Activated T-cell treated with anti-CD3 and anti-CD28 coated beads, Interleukin-2, amount 50 U/mL, for 1 hour (primary cell): ENCODE results near the gene ACAP1.
"Not testable (repeated sequence)": the region's sequence is repeated elsewhere in the genome, so short reads cannot be mapped to it uniquely, and the experiment has no call there.

ENCODE experiments used
- DNase-seq: peaks from one replicate; pipeline ENCODE4 v3.0.0-alpha.2; 2020

The ACAP1 gene

DNA sequence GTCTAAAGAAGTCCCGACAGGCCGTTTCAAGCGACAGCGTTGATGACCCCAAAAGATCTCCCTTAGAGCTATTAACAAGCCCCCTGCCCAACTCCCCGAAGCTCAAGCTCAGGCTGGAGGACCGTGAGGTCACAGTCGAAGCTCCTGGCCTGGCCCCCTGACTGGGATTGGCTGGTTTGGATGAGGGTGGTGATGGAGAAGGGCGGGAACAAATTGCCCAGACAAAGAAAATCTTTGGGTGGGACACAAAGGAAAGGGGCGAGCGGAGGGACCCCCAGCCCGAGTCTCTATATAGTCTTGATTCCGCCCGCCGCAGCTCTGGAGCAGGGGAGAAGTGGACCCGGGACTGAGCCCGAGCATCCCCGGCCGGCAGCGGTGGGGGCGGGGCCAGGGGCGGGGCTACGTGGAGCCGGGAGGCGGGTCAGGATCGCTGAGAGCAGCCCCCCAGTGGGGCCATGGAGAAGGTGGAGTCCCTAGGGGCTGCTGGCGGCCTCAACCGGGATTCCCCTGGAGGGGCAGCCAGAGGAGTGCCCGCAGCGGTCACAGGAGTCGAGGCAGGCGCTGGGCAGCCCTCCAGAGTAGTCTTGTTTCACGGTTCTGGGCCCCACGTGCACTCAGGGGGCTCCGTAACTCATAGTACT lies 6.2 kb upstream of the ACAP1 start:
- DNase-seq = peak; percentile 80

DNA sequence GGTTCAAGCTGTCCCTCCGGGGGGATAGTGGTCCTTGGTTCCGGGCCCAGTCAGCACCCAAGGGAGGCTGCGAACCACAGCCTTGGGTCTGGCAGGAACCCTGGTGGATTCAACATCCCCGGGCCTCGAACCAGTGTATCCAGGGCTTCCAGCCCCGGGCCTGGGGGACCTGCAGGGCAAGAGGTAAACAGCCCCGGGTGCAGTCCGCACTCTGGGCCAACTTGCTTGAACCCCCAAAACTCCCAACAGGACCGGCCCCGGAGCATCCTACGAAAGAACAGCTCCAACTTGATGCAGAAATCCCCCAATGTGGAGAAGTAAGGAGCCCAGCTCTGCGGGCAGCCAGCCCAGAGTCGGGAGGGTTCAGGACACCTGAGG lies 5.7 kb upstream of the ACAP1 start:
- DNase-seq = no peak

DNA sequence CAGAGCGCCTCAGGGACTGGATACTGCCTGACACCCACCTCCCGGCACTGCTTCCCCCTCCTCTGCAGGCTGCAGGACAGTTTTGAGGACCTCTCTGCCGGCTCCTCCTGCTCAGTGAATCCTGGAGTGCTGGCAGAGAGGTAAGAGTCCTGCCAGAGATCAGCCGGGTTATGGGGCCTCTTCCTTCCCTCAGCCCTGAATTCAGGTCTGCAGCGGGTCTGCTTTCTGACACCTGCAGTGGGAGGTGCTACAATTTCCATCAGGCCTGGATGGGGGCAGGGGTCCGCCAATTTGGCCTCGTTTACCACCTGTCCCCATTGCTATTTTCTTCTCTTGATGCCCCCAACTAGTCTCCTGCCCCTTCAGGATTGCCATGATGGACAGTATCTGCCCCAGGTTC lies 4.2 kb upstream of the ACAP1 start:
- no peak for DNase-seq

DNA sequence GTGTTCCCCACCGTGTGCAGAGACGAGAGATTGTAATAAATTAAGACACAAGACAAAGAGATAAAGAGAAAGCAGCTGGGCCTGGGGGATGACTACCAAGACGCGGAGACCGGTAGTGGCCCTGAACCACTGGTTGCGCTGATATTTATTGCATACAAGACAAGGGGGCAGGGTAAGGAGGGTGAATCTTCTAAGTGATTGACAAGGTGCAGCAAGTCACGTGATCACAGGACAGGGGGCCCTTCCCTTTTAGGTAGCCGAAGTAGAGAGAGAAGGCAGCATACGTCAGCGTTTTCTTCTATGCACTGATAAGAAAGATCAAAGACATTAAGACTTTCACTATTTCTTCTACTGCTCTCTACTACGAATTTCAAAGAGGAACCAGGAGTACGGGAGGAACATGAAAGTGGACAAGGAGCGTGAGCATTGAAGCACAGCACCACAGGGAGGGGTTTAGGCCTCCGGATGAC lies 3.7 kb upstream of the ACAP1 start:
- DNase-seq = not testable (repeated sequence)

DNA sequence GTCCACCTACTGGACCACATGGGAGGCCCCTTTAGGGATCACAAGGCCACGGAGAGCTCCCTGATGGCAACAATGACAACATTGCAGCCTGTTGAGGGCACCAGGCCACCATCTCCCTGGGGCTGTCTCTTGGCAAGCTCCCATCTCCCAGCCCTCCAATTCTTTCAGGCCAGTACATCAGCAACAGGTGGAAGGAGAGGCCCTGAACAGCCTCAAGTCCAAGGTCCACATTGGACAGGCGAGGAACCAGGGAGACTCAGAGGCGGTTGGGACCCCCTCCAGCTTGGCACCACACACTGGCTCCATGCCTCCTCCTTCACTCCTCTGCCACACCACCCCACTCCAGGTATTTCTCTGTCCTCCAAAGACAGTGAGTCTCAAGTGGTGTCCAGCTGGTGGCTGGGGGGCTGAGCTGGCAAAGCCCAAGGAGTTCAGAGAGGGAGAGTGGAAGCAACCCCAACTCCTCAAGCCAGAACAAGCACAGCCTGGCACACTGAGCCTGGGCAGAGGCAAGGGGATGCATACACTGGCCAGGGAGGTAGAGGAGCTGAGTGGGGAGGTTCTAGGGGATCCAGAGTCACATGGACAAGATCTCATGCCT lies 1.3 kb upstream of the ACAP1 start:
- DNase-seq = no peak

DNA sequence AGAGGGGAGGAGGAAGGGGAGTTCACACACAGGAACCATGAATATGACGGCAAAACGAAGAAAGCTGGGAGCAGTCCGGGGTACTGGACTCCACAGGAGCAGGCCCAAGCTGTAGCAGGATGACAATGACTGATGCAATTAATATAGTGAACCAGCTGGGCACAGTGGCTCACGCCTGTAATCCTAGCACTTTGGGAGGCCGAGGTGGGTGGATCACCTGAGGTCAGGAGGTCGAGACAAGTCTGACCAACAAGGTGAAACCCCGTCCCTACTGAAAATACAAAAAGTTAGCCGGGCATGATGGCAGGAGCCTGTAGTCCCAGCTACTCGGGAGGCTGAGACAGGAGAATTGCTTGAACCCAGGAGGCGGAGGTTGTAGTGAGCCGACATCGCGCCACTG lies 564 bp upstream of the ACAP1 start:
- DNase-seq = not testable (repeated sequence)

DNA sequence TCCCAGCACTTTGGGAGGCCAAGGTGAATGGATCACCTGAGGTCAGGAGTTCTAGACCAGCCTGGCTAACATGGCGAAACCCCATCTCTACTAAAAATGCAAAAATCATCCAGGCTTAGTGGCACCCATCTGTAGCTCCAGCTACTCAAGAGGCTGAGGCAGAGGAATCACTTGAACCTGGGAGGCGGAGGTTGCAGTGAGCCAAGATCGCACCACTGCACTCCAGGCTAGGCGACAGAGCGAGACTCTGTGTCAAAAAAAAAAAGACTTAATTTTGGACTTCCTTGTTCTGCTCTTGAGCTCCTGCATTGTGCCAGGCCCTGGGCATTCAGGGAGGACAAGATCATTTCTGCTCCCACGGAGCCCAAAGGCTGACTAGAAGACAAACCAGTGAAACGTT lies 1.3 kb downstream of the ACAP1 start:
- not testable (repeated sequence) for DNase-seq

DNA sequence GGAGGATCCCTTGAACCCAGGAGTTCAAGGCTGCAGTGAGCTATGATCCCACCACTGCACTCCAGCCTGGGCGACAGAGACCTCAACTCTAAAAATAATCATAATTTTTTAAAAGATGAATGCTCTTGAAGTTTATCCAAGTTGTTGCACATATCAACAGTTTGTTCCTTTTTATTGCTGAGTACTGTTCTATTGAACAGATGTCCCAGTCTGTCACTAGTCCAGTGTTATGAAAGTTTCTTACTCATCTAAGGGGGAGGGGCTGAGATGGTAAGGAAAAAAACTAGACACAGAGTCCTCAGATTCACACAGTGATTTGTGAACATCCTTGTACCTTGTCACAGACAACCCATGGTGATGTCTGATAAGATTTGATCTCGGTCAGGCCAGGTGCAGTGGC lies 3.9 kb downstream of the ACAP1 start:
- DNase-seq = no peak

DNA sequence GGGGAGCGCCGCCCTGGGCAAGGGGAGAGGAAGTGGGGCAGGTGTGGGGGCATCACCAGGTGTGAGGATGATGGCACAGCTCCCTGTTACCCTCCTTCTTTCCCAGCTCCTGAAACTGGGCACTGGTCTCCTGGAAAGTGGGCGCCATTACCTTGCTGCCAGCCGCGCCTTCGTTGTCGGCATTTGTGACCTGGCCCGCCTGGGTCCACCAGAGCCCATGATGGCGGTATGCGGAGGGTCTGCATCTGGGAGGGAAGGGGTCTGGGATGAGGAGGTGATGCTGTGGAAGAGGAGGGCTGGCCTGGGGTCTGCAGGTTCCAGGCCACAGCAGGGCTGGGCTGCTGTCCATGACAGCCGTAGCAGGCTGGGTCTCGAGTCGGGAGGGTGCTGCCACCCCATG lies 5.5 kb downstream of the ACAP1 start:
- DNase-seq = no peak

DNA sequence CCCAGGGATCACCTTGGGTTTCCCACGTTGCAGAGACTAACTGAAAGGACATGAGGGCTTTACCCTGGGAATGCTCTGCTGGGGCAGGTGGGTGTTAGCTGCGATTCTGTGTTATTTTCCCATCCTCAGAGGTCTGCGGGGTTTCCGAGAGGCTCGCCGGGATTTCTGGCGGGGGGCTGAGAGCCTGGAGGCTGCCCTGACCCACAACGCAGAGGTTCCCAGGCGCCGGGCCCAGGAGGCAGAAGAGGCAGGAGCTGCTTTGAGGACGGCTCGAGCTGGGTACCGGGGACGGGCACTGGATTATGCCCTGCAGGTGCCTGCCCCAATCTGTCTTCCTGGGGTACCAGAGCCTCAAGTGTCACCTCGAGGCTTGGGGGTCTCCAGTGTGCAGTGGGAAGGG lies 6.9 kb downstream of the ACAP1 start:
- no peak for DNase-seq

DNA sequence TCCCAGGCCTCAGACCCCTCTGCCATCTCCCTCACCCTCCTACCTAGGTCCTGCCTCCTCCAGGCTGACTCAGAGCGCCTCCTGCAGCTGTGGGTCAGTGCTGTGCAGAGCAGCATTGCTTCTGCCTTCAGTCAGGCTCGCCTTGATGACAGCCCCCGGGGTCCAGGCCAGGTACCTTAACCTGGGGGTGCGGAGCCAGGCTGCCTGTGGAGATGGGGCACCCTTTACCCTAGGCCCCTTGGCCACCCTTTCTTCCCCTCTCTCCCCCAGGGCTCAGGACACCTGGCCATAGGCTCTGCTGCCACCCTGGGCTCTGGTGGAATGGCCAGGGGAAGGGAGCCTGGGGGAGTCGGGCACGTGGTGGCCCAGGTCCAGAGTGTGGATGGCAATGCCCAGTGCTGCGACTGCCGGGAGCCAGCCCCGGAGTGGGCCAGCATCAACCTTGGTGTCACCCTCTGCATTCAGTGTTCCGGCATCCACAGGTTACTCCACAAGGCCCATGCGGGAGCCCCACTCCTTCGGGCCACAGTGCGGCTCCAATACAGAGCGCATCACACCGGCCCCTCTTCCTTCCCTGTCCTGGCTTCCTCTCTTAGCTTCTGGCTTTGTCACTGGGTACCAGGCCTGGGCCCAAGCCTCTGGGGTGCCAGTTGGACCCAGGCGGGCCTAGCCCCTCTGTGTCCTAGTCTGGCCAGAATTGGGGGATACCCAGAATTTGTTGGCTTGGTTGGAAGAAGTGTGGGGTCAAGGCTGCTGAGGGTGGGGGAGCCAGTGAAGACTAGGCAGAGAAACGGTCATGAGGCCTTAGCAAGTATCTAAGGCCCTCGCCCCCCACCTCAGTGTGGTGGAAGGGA lies 10.7 kb downstream of the ACAP1 start:
- no peak for DNase-seq

DNA sequence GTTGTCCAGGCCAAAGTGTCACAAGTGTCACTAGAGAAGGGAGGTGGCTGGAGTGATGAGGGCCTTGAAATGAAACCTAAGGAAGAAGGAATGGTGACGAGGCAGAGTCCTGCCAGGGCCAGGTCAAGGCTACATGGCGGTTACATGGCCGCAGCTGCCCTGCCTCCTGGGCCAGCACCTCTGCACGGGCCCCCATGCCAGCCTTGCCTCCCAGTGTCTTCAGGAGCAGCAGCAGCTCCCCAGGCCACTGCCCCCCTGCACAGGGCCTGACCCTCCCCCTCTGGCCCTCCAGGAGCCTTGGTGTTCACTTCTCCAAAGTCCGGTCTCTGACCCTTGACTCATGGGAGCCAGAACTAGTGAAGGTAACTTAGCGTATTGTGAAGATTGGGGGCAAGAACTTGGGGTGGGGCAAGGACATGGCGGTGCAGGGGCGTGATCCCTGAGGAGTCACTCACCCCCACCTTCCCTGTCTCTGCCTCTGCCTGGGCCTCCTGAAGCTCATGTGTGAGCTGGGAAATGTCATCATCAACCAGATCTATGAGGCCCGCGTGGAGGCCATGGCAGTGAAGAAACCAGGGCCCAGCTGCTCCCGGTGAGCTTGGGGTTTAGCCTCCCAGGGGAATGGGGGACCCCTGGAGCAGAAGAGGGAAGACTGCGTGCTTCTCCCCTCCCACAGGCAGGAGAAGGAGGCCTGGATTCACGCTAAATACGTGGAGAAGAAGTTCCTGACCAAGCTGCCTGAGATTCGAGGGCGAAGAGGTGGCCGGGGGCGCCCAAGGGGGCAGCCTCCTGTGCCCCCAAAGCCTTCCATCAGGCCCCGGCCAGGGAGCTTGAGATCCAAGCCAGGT lies 11.5 kb downstream of the ACAP1 start:
- no peak for DNase-seq

DNA sequence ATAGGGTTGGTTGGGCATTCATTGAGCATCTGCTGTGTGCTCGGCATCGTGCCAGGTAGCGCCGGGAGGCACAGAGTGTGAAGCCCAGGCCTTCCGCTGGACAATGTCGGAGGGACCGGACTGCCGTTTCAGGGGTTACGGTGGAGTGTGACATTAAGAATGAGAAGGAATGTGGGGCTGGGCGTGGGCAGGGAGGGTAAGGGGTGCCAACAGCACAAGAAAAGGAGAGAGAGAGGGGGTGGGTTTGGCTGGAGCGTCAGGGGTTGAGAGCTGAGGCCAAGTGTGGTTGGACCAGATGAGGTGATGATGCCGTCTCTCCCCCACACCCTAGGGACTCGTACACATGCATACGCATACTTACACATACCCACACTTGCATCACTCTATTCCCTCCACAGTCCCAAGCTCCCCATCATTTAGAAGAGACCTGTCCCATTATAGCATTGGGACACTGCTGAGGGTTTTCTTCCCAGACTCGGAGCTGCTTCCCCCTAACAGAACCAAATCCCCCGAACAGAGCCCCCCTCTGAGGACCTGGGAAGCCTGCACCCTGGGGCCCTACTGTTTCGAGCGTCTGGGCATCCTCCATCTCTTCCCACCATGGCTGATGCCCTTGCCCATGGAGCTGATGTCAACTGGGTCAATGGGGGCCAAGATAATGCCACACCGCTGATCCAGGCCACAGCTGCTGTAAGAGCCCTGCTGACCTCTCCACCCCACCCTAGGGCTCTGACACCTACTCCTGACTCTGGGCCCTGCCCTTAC lies 12.3 kb downstream of the ACAP1 start:
- DNase-seq = no peak

DNA sequence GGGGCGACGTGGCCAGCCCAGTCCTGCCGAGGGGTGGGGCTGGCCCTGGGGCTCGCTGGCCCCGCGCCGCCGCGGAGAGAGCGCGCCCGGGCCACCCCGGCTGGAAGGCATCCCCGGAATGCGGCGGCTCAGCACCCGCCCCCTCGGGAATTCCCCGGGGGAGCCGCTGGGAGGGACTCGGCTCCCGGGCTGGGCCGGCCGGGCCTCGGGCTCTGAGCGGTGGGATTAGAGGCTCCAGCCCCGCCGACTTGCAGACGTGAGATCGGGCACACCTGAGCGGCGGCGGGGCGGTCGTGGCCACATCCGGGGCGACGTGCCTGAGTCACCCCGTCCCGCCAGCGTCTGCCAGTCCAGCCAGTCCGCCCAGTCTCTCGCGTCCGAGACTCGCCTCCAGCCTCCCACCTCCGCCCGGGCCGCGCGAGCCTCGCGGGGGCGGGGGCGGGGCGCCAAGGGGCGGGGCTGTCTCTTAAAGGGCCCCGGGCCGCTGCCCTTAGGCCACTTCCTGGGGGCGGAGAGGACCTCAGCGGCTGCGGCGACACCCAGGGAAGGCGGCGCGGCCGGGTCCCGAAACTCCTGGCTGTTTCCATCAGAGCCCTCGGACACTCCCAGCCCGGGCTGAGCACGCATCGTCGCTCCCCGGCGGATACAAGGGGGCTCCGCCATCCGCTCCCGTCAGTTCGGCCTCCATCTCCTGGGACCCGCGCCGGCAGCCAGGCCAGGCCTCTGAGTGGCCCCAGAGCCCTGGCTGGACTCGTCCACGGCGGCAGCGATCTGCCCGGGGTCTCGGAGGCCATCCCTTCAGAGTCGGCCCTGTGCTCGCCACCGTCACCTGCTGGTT lies 15.6 kb downstream of the ACAP1 start, which contains the start of gene KCTD11:
Gene KCTD11 (plus strand): TSS at position 498 of the 838 bp plus-strand sequence.
- DNase-seq = peak; percentile 78

DNA sequence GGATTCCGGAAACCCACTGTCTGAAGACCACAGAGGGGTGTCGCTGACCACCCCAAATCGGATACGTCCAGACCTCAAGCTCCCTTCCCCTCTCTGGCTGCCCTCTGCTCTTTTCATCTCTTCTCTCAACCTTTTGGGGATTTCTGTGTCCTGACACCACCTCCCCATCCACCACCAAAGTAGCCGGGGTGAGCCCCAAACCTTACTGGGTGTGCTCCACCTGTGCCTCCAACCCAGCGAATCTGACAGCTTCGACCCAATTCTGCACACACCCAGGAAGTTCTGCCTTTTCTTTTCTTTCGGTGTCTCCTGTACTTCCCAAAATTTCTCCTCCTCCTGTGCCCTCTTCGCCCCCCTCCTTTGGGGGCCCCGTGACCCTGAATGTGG lies 16.2 kb downstream of the ACAP1 start:
- no peak for DNase-seq

DNA sequence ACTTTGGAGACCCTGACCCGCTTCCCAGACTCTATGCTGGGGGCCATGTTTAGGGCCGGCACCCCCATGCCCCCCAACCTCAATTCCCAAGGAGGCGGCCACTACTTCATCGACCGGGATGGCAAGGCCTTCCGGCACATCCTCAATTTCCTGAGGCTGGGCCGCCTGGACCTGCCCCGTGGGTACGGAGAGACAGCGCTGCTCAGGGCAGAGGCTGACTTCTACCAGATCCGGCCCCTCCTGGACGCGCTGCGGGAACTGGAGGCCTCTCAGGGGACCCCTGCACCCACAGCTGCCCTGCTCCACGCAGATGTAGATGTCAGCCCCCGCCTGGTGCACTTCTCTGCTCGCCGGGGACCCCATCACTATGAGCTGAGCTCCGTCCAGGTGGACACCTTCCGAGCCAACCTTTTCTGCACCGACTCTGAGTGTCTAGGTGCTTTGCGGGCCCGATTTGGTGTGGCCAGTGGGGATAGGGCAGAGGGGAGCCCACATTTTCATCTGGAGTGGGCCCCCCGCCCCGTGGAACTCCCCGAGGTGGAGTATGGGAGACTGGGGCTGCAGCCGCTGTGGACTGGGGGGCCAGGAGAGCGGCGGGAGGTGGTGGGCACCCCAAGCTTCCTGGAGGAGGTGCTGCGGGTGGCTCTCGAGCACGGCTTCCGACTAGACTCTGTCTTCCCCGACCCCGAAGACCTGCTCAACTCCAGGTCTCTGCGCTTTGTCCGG lies 16.7 kb downstream of the ACAP1 start:
- DNase-seq = no peak

DNA sequence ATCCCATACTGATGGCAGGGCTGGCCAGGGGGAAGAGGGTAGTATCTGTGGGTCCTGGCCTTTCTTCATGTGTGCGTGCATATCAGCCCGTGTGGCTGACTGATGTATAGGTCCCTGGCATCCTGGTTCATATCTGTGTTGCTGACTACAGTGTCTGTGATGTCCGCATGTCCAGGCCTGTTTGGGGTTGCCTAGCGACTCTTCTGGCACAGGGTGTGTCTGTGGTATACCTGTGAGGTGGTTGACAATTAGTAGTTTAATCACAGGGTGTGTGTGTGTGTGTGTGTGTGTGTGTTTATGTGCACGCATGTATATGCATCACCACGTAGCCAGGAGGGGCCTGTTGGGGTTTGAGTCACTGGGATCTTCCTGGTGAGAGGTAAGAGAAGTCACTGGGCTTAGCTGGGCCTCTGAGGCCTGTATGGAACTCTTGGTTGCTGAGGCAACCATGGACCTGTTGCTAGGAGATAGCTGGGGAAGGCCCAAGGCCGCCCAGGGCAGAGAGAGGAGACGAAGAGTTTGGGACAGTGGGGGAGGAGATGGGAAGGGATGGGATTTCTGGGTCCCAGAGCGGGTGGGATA lies 18.0 kb downstream of the ACAP1 start:
- no peak for DNase-seq

DNA sequence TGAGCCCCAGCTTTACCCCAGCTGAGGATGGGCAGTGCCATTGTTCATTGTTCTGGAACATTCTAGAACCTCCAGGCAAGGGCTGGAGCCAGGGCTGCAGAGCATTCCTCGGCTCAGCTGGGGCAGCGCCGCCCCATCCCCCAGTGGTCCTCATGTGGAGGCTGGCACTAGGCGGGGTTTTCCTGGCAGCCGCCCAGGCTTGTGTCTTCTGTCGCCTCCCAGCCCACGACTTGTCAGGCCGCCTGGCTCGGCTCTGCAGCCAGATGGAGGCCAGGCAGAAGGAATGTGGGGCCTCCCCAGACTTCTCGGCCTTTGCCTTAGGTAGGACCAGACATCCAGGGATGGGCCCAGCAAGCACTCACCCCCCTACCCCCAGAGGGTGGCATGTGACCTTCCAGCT lies 18.7 kb downstream of the ACAP1 start, which contains the start of gene TMEM95:
Gene TMEM95 (plus strand): TSS at position 104 of the 400 bp plus-strand sequence. CDS start 49 bp downstream, at position 153.
- DNase-seq = no peak

DNA sequence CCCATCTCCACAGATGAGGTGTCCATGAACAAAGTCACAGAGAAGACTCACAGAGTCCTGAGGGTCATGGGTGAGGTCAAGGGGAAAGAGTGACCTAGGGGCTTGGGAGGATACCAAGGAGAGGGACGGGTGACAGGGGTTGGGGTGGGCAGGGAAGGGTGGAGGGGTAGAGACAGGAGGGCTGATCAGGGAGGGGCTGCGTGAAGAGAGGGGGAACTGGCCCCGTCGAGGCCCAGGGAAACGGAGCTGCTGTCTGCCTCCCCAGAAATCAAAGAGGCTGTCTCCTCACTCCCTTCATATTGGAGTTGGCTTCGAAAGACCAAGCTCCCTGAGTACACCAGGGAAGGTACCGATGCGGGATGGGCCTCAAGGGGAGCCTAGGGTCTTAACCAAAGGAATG lies 19.2 kb downstream of the ACAP1 start:
- no peak for DNase-seq

DNA sequence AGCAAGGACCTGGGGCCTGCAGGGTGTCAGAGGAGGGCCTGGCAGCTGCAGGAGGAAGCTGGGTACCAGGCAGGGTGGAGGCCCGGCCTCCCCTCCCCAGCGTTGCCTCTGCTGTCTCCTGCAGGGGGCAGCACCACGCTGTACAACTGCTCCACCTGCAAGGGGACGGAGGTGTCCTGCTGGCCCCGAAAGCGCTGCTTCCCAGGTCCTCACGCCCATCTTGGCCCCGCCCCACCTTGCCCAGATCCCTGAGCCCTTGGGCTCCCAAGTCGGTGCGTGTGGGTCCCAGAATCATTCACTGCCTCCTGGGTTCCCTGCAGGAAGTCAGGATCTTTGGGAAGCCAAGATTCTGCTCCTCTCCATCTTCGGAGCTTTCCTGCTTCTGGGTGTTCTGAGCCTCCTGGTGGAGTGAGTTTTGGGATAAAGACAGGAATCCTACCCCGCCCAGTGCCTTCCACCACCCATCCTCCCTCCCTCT lies 19.8 kb downstream of the ACAP1 start:
- DNase-seq = peak; percentile 86
